NT2/D1 (cell line): Measurements from ENCODE around the gene CFAP65.

Experiments
- DNase-seq: peaks from one replicate; pipeline ENCODE4 v3.0.0-alpha.2; 2011; ENCODE audit warnings: low read depth, low spot score
- H3K27me3 ChIP-seq: 2 replicates; pipeline ENCODE4 v1.6.0; 2011; ENCODE audit warnings: mild to moderate bottlenecking; ENCODE audit not compliant: insufficient read length, insufficient read depth
- H3K36me3 ChIP-seq: 2 replicates; pipeline ENCODE4 v1.6.1; 2011; ENCODE audit warnings: mild to moderate bottlenecking, low read length, mixed read lengths; ENCODE audit not compliant: insufficient read depth, insufficient read length
- H3K4me1 ChIP-seq: 2 replicates; pipeline ENCODE4 v1.5.1; 2011; ENCODE audit not compliant: insufficient read depth, insufficient read length
- H3K4me3 ChIP-seq: 2 replicates; pipeline ENCODE4 v1.5.1; 2011; ENCODE audit warnings: low read depth; ENCODE audit not compliant: insufficient read length
- H3K9ac ChIP-seq: 2 replicates; pipeline ENCODE4 v1.6.0; 2011; ENCODE audit warnings: low read depth; ENCODE audit not compliant: insufficient read length
- H3K9me3 ChIP-seq: 2 replicates; pipeline ENCODE4 v1.5.1; 2011; ENCODE audit warnings: mild to moderate bottlenecking, low read length; ENCODE audit not compliant: insufficient read depth
- SUZ12 ChIP-seq: IDR thresholded peaks from 2 replicates; pipeline ENCODE4 v1.6.1; 2011; ENCODE audit not compliant: insufficient read length, insufficient read depth; ENCODE audit errors: extremely low read depth
- YY1 ChIP-seq: IDR thresholded peaks from 2 replicates; pipeline ENCODE4 v1.6.1; 2011; ENCODE audit not compliant: insufficient read length, insufficient read depth
- ZNF274 ChIP-seq: IDR thresholded peaks from 2 replicates; pipeline ENCODE4 v1.6.1; 2011; ENCODE audit warnings: mild to moderate bottlenecking, low read depth, low read length

CFAP65 gene

DNA sequence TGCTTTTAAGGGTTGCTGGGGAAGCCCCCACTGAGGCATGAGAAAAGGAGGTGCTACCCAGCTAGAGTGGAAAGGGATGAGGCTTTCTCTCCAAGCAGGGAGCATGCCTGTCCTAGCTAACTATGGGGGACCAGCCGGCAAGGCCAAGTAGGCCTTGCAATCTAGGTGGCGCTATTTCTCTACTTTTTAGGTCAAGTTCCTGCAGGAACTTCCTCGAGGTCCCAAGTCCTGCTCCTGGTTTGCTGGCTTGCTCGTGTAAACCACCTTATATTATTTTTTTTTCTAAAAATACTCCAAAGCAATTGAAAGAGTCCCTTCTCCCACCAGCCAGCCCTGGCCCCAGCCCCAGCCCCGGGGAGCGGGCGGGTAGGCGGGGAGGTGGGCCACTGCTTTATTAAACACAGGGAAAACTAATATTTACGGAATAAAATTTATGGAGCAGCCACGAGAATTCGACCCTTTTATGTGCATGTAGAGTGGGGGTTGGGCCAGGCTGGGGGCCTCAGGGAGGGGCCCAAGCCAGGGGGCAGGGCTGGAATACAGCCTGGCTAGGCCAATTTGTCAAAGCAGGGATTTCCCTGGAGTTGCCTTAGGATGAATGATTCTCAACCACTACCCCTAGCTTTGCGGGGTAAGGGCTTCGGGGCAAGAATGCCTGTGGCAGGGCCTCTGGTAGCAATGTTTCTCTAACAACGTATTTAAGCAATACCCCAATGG, 32.3 kb upstream of the CFAP65 start:
- TF ChIP-seq SUZ12: no peak
- TF ChIP-seq YY1: no peak
- Histone ChIP-seq H3K9ac (no peak overlapping the region), H3K4me3 (no peak overlapping the region), H3K9me3 (no peaks in the 10 kb centered on the region), H3K4me1 (no peaks in the 10 kb centered on the region), H3K27me3 (no peaks in the 10 kb centered on the region), H3K36me3 (peaks cover 36% of the 10 kb centered on the region)
- DNase-seq: peak; percentile 63

- Histone ChIP-seq H3K4me3 (no peak overlapping the region), H3K9me3 (no peaks in the 10 kb centered on the region), H3K27me3 (no peaks in the 10 kb centered on the region), H3K36me3 (peaks cover 34% of the 10 kb centered on the region), H3K9ac (no peak overlapping the region), H3K4me1 (no peaks in the 10 kb centered on the region)
- TF ChIP-seq YY1 (no peak), SUZ12 (no peak), ZNF274 (no peak)
- DNase-seq: no peak
Measured at GRCh38 chr2:219072741-219073250, 31.5 kb upstream of the CFAP65 start.

GRCh38 chr2:219071131-219071816, 30.0 kb upstream of the CFAP65 start:
- H3K4me1 ChIP-seq: no peaks in the 10 kb centered on the region
- no peak for DNase-seq
- H3K36me3 ChIP-seq: peaks cover 20% of the 10 kb centered on the region
- no peak overlapping the region for H3K9ac ChIP-seq
- H3K9me3 ChIP-seq: no peaks in the 10 kb centered on the region
- H3K4me3 ChIP-seq: no peak overlapping the region
- no peaks in the 10 kb centered on the region for H3K27me3 ChIP-seq
- TF ChIP-seq ZNF274 (no peak), SUZ12 (no peak), YY1 (no peak)

- no peak for DNase-seq
- Histone ChIP-seq H3K9ac (no peak overlapping the region), H3K4me1 (peaks cover 4% of the 10 kb centered on the region), H3K9me3 (no peaks in the 10 kb centered on the region), H3K4me3 (no peak overlapping the region), H3K27me3 (peaks cover 39% of the 10 kb centered on the region), H3K36me3 (peaks cover 3% of the 10 kb centered on the region)
- TF ChIP-seq SUZ12 (no peak), YY1 (no peak), ZNF274 (no peak)
Measured at GRCh38 chr2:219065484-219065883, 24.2 kb upstream of the CFAP65 start.

- H3K27me3 ChIP-seq: peaks cover 73% of the 10 kb centered on the region
- H3K9ac ChIP-seq: no peak overlapping the region
- no peaks in the 10 kb centered on the region for H3K36me3 ChIP-seq
- peaks cover 9% of the 10 kb centered on the region; the same call in 1 of the 2 replicates for H3K9me3 ChIP-seq
- TF ChIP-seq YY1 (no peak), ZNF274 (no peak), SUZ12 (peak; percentile 14)
- H3K4me3 ChIP-seq: no peak overlapping the region
- H3K4me1 ChIP-seq: peaks cover 8% of the 10 kb centered on the region
- no peak for DNase-seq
Measured at GRCh38 chr2:219062081-219062480, 20.8 kb upstream of the CFAP65 start.

DNA sequence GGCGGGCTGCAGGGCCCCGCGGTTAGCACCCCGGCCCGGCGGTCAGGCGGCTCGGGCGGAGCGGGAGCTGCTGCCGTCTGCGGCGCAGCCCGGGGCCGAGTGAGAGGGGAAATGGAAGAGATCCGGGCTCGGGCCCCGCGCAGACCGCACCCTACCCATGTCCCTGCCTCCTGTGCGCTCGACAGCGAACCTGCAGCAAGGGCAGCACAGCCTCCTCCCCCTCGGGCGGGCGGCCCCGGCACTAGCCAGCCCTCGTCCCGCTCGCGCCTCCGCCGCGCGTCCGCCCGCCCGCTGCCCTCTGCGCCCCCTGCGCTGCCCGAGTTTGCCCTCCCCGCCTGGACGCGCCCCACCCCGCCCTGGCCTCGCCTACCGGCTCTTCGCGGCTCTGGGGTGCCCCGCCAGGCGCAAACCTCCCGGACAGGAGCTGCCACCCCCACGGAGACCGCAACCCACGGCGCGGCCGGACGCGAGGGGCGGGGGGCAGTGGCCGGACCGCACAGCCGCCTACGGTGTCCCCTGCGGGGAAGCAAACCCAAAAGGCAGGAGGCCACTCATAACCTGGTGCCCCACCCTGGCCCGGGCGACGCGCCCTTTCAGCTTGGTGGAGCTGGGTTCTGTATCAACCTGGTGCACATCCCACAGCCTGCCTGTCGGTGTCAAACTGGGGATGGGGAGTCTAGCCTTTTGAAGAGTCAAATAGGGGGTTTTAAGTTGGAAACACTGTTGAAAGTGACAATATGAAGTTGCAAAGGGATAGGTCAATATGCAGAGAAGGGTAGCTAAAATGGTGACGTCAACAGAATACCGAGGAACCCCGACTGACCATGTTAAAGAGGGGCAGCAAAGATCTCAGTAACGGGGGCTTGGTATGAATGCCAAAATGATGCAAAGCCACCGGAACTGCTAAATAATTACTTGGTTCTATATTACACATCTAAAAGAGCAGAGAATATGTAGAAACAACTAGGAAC, 19.8 kb upstream of the CFAP65 start, which contains the start of gene IHH:
Gene IHH, minus strand, starts transcription at position 101 of the 971 bp plus-strand sequence. CDS start 454 bp downstream, outside the sequence.
- Histone ChIP-seq H3K9ac (peak within 1 kb of the TSS; percentile 74), H3K4me1 (peaks cover 8% of the 10 kb centered on the region), H3K36me3 (no peaks in the 10 kb centered on the region), H3K4me3 (peak within 1 kb of the TSS; percentile 49), H3K27me3 (peaks cover 83% of the 10 kb centered on the region), H3K9me3 (peaks cover 9% of the 10 kb centered on the region; the same call in 1 of the 2 replicates)
- DNase-seq: peak; percentile 13
- TF ChIP-seq YY1: no peak
- TF ChIP-seq ZNF274: no peak
- TF ChIP-seq SUZ12: peak; percentile 79
